T-helper 1 cell treated with Interleukin-12 subunit alpha and Interleukin-12 subunit beta and Interleukin-4 antibody, amounts not matched to agents 30 ng/mL and 1 ng/mL, for 36 hours (primary cell): ENCODE measurements around the gene SP2. TPM values are rescaled to one million over a fixed set of nuclear protein-coding genes. Genes with fewer than 3 reads are reported as not detected.

Source experiments
- intact Hi-C: fragments of 100-400 bp; cut with micrococcal nuclease; formaldehyde crosslinking; loops from one replicate; pipeline ENCODE4 v1.15.1; 2024
- total RNA-seq: library from RNA; stranded (reverse); gene quantifications from 2 replicates; pipeline ENCODE4 v1.2.3, GENCODE V29; 2022

The SP2 gene
- total RNA-seq, 1 donor from 2014 or later = 33.9 TPM

DNA sequence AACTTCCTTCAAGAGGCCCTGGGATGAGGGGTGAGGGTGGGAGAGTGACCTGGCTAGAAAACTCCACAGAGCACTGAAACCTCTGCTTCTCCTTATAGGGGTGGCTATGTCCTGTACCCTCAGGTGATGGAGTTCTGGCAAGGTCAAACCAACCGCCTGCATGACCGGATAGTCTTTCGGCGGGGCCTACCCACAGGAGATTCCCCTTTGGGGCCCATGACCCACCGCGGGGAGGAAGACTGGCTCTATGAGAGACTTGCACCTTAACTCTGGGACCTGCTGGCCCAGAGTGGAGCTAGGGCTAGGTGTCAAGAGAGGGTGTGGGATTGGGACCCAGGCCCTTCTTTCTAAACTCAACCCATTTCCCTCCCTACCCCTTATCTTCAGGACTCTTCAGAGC lies 50.5 kb downstream of the SP2 start:
- intact Hi-C loops = loop anchor here (5.0 to 10.0 kb wide), 2 partner anchors 161 to 898 kb away; partner anchors contain the start of gene SNX11

DNA sequence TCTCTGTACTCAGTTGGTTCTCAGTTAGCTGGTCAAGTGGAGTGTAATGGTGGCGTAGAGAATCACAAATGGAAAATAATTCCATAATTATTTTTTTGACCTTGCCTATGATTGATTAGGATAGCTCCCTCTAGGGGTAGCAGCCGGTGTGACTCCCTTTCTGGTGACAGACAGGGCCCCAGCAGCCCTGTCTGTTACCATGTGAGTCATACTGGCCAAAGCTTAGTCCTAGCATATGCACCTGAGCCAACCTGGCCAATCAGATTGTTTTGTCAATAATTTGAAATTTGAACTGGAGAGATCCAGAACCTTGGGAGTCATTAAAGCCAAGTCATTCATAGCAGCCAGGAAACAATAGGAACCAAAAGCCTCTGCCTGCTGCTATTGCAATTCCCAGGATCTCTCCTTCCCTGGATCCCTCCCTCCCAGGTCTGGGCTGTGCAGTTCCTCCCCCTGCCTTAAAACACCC lies 50.9 kb downstream of the SP2 start:
- intact Hi-C loops = loop anchor here (5.0 to 10.0 kb wide), 2 partner anchors 160 to 898 kb away; partner anchors contain the start of gene SNX11

DNA sequence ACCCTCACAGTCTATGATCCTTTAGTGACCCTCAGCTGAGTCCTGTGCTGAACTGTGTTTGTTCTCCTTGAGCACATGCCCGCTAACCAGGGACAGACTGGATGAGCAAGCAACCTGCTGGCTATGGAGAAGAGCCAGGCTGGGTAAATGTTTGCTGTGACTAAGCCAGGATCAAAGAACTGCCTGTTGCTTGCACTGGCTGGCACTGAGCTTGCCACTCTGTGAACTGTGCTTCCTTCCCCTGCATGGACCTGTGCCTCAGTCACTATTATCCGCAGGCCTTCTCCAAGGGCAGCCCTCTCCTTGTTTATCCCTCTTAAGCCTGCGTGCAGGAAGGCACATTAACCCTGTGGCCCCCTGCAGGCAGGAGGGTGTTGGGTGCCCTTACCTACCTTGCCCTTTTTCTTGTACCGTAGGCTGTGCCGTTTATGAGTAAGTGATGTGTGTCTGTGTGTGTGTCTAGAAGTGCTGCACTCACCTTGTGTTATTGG lies 52.7 kb downstream of the SP2 start:
- intact Hi-C loops = loop anchor here (1.0 to 10.0 kb wide), 8 partner anchors 7 to 896 kb away; partner anchors contain the start of genes PNPO, SNX11 and SP2

DNA sequence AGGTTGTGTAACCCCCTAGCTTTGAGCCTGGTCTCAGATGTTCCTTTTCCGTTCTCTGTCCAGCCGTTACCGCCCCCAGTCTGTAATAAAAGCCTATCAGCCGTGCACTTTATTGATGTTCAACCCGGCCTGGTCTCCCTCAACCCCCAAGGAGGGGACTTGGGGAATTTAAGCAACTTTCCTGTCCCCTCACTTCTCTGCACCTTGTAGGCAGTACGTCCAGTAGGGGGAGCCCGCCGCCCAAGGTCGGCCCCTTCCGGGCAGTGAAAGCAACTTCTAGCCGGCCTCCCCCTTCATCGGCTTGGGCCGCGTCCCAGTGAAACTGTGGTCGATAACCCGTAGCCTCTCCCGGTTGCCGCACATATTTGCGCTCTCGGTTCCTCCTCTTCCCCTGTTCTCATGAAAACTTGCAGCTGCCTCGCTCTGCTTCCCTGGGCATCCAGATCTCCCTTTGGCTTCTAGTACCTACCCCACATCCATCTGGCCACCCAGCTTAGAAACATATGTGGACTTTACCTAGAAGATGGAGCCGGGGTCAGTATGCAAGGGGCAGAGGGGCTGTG lies 53.2 kb downstream of the SP2 start:
- intact Hi-C loops = loop anchor here (1.0 to 10.0 kb wide), 8 partner anchors 8 to 896 kb away; partner anchors contain the start of genes PNPO, SNX11 and SP2

DNA sequence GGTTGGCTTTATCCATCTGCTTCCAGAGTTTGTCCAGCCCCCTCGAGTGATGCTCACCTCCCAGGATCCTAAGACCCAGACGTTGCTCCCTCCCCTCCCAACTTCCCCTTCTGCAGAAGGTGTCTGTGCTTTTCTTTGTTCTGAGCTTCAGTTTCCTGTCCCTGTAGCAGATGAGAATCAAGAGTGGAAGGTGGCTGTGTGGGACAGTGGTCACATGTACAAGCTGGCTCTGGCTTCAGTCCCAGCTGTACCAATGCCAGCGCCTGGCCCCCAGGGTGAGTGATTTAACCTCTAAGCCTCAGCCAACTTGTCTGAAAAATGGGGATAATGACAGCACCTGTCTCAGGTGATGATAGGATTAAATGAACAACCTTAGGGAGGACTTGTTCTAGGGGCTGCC lies 53.9 kb downstream of the SP2 start:
- intact Hi-C loops = loop anchor here (1.0 to 10.0 kb wide), 8 partner anchors 9 to 895 kb away; partner anchors contain the start of genes PNPO, SNX11 and SP2

DNA sequence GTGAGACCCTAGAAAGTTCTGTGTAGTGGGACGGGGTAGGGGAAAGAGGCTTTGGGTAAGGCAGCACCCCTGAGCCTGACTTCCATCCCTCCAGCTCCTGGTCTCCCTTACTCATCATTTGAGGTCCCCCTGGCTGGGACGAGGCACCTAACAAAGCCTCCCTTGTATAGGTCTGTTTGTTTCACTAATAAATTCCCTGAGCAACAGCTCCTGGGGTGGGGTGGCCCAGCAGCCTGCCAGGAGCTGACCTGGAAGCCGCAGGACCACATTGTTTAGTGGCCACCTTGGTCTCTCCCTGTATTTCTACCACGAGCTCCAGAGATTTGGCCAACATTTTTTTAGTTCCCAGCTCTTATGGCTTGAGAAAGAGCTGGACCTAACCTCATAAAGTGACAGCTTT lies 54.4 kb downstream of the SP2 start:
- intact Hi-C loops = no loop called here

DNA sequence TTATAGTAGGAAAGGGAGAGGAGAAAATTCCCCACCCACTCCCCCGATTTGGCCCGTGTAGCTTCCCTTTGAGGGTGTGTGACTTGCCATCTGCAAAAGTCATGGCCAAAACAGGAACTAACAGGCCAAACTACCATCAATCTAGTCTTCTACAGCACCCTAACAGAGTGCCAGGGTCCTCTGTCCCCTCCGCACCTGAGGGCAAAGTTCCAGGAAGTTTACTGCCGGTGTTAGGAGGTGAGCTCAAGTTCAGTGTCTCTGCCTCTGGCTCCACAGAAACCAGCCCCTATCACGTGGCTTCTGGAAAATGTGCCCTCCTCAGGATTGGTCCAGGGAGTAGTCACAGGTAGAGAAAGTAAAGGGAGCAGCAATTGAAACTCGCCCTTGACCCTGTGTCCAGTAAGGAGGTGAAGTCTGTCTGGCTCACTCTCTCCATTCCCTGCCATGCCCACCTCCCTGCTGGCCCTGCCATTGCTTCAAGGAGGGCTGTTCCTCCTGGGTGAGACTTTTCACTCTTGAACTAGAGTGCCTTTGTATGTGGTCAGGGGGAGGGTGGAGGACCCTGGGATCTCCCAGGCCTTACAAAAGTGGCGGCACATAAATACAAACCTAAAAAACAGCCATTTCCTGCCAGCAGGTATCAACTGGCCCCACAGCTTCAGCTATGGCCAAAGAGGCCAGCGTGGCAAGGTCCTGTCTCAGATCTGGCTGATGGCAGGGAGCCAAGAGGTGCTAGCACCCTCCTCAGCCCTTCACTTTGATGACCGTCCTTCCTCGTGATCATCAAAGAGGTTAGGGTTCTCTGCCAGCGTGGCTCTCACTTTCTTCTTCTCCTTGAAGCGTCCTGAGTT lies 56.4 kb downstream of the SP2 start:
- intact Hi-C loops = no loop called here

DNA sequence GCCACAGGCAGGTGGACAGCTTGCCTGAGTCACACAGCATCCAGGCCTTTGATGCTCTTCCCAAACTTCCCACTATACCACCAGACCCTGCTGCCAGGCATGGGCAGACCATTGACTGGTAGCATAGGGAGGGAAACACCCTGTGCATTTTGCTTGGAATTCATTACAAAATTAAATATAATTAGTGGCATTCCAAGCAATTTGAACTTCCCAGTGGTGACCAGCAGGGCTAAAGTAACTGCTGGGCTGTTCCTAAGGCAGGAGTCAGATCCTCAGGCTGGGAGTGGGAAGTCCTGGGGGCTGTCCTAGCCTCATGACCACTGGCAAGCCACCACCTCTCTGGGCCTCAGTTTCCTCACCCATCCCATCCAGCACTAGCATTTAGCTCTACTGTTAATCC lies 57.9 kb downstream of the SP2 start:
- intact Hi-C loops = no loop called here

DNA sequence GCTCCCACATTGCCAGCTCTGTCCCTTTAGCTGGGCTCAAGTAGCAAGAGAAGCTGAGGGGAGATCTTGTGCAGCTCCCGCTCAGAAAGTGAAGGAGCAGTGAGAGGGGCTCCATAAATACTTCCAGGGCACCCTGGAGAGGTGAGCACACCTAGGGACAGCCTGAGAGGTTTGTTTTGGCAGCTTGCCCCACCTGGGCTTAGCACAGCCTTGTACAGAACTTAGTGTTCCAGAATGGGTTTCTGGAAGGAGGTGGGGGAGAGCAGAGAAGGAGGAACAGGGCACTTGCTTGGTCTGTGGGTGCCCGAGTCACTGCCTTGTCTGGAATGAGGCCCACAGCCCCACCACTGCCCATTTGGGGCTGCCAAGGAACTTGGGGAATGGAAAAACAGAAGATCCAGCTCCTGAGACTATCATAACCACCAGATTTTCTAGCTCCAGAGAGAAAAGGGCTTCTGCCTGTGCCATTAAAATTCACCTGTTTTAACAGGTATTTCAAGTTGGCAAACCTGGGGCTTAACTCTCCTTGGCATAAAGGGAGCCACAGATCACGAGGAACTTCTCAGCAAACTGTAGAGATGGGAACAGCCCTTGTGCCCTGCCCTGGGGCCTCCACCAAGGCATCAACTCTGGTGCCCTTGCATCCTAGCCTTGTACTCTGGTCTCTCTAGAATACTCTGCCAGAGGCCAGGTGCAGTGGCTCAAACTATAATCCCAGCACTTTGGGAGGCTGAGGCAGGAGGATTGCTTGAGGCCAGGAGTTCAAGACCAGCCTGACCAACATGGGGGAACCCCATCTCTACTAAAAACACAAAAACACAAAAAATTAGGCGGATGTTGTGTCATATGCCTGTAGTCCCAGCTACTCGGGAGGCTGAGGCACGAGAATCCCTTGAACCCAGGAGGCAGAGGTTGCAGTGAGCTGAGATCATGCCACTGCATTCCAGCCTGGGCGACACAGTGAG lies 59.7 kb downstream of the SP2 start:
- intact Hi-C loops = no loop called here

DNA sequence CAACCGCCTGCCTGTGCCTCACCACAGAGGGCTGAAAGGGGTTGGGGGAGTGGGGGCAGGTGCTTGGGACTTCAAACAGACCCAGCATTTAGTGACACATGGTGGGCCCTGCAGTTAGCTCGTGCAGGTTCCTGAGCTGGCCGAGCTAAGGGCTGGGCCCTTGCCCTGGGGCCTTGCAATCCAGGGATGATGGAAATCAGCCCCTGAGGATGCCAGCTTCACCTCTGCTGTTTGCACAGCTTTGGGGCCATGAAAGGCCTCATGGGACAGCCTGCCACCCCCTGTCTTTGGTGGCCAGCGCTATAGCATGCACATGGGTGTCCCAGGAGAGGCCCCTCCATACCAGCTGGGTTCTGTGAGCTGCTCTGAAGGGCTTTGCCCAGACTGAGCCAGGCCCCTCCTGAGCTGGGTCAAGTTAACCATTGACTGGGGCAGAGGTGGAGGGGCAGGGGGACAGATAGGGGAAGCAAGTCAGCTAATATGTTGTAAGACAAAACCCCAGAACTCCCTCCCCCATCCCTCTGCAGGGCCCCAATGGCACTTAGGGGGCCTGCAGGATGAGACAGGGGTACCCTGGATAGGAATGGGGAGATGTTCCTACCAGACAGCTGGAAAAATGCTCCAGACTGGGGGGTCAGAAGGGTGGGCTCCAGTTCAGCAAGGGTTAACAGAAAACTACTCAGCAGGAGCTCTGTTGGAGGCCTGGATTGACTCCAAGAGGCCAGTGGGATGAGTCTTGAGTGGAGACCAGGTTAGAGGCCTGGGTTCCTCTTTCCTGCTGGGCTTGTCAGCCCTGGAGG lies 61.0 kb downstream of the SP2 start:
- intact Hi-C loops = no loop called here

DNA sequence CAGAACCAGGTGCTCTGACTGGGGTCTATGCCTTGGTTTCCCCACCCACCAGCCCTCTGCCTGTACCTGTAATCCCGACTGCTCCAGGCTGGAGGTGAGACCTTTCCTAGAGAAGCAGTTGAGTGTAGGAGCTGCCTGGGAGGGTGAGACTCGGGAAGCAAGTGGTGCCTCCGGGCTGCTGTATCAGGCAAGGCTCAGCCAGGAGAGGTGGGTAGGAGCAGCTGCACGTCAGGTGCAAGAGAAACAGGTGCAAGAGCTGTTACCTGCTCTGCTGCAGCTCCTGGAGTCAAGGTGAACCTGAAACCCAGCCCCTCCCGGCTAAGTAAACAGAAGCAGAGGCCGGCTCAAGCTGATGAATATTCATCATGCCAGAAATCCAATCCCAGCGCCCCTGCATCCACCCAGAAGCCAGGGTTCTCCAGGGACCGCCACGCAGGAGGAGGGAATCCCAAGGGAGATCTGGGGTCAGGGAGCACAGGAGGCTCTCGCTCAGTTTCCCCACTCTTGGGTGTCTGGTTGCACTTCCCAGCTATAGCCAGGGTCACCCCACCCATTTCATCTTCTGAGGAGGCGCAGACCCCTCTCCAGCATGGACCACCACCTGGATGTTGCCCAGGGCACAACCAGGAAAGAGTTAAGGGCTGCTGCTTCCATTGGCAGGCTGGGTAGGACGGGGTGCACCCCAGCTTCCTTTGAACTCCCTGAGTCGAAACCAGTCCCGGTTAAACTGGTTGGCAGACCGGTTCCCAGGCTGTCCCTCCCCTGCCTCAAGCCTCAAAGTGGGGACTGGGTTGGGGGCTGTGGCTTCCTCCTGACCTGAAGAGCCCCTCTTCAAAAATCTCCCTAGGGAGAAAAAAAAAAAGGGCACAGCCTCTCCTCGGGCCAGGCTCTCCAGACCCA lies 61.8 kb downstream of the SP2 start, which contains the start of gene PRR15L:
Gene PRR15L (minus strand): TSS at position 293 of the 900 bp plus-strand sequence. CDS start 4,649 bp downstream, outside the sequence.
- intact Hi-C loops = no loop called here

DNA sequence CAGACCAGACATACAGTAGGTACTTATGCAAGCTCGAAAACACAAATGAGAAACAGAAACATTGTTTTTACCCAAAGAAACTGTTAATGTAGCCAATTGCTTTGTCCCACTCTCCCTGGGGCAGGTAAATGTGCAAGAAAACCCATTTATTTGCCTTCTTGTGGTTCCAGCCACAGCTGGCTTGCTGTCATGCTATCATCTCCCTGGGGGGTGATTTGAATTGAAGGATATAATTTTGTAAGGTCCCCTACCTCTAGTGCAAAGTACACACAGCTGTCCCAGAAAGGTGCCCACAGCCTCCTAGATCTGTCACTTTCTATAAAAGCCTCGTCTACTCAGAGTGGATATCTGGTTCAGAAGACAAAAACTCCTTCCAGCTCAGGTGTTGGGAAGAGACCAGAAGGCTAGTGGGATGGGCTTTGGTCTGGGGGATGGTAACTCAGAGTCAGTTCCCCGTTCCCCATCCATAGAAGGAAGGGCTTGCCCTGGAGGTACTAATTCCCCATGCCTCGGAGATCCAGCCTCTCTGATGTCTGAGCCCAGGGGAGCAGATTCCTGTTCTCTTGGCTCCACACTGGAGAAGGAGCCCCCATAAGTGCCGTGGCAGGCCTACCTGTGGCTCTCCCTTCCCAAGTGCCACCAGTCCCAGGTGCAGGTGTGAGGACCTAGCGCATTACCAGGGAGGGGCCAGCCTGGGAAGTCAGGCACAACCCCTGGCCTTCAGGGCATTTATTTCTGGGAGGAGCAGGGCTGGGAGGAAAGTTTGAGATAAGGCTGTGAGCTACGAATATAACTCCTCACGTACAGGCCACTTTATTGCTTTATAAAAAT lies 64.0 kb downstream of the SP2 start:
- intact Hi-C loops = no loop called here

DNA sequence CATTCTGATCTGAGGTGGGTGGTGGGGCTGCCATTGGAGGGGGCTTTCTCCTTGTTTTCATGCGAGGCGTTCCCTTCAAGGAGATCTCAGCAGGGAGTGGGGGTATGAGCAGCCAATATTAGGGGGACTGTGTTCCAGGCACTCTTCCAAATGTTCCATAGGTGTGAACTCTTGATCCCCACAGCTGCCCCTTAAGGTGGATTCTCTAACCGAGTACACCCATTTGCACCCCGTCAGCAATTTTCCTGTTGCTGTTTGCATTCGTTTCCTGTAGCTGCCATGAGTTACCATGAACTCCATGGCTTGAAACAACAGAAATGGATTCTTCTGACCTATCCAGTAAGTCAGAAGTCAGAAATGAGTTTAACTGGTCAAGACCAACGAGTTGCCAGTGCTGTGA lies 65.4 kb downstream of the SP2 start:
- intact Hi-C loops = no loop called here

DNA sequence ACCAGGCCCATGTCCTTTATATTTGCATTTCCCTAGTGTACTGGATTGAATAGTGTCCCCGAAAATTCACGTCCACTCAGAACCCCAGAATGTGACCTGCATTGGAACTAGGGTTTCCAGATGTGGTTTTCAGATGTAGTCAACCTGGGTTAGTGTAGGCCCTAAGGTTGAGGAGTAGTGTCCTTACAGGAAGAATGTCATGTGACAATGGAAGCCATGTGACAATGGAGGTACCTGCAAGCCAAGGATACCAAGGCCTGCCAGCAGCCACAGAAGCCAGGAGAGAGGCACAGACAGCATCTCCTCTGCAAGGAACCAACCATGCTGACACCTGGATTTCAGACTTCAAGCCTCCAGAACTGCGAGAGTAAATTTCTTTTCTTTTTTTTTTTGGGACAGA lies 66.9 kb downstream of the SP2 start:
- intact Hi-C loops = no loop called here

DNA sequence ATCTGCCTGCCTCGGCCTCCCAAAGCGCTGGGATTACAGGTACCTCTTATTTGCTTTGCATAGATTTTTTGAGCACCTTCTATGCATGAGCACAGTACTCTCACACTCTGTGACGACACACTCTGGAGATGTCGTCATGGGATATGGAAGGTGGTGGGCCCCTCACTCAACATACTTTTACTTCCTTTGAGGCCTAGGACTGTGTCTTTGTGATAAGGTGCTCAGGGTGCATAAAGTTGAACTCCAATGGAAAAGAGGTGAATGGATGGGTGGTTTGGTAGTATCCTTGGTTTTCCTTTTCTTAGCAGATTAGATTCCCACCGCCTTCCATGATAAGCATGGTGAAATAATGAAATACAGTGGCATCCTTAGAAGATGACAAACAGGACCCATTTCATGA lies 68.8 kb downstream of the SP2 start:
- intact Hi-C loops = no loop called here

DNA sequence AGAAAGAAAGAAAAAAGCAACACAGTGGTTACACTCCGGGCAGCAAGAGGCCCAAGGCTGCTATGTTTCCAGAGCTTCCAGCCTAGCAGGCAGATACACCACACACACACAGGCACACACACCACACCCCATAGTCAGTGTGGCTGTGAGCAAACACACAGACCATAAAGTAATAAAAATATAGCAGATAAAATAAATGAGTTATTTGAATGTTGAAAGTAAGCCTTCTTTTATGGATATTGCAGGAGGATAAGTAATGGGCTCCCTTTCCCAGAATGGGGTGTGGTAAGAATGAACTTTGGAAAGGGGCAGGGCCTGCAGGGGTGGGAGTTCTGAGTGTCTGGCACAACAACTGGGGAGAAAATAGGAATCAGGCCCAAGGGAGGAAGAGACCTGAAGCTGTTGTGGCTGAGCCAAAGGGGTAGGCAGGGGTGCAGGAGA lies 70.1 kb downstream of the SP2 start:
- intact Hi-C loops = no loop called here

DNA sequence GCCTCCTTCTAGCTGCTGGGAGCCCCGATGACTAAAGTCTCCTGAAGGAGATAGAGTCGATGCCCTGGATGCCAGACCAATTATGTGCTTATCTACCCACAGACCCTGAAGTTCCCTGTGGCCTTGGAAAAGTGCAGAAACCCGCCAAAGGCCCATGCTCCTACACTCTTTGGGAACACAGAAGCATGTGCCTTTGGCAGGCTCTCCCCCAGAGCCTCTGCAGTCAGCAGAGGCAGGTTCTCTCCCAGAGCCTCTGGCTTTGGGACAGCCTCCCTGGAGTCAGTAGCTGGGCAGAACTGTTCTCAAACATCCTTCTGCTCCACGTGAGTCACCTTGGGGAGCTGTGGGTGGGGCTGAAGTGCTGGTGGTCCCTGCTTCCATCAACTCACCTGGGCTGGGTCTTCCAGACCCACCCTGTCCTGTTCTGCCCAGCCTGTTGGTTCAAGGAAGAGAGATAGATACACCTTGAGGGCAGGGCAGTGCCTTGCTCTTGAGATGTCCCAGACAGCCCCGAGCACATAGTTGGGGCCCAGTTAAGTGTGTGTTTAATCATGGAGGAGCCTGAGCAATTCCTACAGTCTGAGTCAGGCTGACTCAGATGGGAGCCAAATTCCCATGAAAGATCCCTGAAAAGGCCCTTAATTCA lies 71.7 kb downstream of the SP2 start:
- intact Hi-C loops = no loop called here

DNA sequence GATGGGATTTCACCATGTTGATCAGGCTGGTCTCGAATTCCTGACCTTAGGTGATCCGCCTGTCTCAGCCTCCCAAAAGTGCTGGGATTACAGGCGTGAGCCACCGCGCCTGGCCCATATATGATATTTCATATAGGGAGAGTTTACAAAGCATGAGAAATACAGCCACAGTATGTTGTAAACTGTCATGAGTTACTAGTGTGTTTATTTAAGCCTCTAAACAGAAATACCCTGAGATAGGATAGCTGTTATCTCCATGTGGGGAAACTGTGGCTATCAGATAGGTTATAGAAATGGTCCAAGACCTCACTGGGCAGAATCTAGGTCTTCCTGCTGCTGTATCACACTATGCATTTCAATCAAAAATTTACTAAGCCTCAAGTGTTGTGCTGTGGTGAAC lies 72.8 kb downstream of the SP2 start:
- intact Hi-C loops = no loop called here
